HEK293 (cell line): ENCODE data around the gene MCRIP1.

ENCODE experiments used
- ZFP3 ChIP-seq: fragments of 450-650 bp; formaldehyde crosslinking; IDR thresholded peaks from 2 replicates; pipeline ENCODE4 v1.5.1; 2016; ENCODE audit warnings: low read depth, missing biosample characterization, missing genetic modification characterization
- ZFP69B ChIP-seq: fragments of 450-650 bp; formaldehyde crosslinking; IDR thresholded peaks from 2 replicates; pipeline ENCODE4 v1.5.1; 2016; ENCODE audit warnings: missing biosample characterization, missing genetic modification characterization
- ZNF133 ChIP-seq: fragments of 450-650 bp; formaldehyde crosslinking; IDR thresholded peaks from 2 replicates; pipeline ENCODE4 v1.5.1; 2016; ENCODE audit warnings: missing biosample characterization, missing genetic modification characterization
- ZNF23 ChIP-seq: fragments of 450-650 bp; formaldehyde crosslinking; IDR thresholded peaks from 2 replicates; pipeline ENCODE4 v1.5.1; 2016; ENCODE audit warnings: missing biosample characterization, missing genetic modification characterization, borderline replicate concordance
- ZNF274 ChIP-seq, 2 experiments: fragments of 200-500 bp in 1 of 2; fragments of 450-650 bp in 1 of 2; sonication (Bioruptor generic) in 1 of 2; formaldehyde crosslinking in 1 of 2; IDR thresholded peaks; 2 replicates each; pipeline versions ENCODE4 v1.5.1 to v1.6.1; 2014 to 2016; ENCODE audit warnings: borderline replicate concordance in 1 of 2, inconsistent platforms in 1 of 2, low read length in 1 of 2, missing biosample characterization in 1 of 2, missing genetic modification characterization in 1 of 2
- ZNF707 ChIP-seq: fragments of 450-650 bp; formaldehyde crosslinking; IDR thresholded peaks from 2 replicates; pipeline ENCODE4 v1.5.1; 2016; ENCODE audit warnings: missing biosample characterization, missing genetic modification characterization
- TF ChIP-seq, protein P1 (sequence below): fragments of 450-650 bp; formaldehyde crosslinking; IDR thresholded peaks from 2 replicates; pipeline ENCODE4 v1.5.1; 2016; ENCODE audit warnings: missing biosample characterization, missing genetic modification characterization
- TF ChIP-seq, protein P2 (sequence below): fragments of 450-650 bp; formaldehyde crosslinking; IDR thresholded peaks from 2 replicates; pipeline ENCODE4 v1.5.1; 2016; ENCODE audit warnings: missing biosample characterization, missing genetic modification characterization
- TF ChIP-seq, protein P3 (sequence below): fragments of 450-650 bp; formaldehyde crosslinking; optimal IDR thresholded peaks from 2 replicates; pipeline ENCODE3; 2016; ENCODE audit warnings: missing biosample characterization, mild to moderate bottlenecking, missing genetic modification characterization

DNA sequence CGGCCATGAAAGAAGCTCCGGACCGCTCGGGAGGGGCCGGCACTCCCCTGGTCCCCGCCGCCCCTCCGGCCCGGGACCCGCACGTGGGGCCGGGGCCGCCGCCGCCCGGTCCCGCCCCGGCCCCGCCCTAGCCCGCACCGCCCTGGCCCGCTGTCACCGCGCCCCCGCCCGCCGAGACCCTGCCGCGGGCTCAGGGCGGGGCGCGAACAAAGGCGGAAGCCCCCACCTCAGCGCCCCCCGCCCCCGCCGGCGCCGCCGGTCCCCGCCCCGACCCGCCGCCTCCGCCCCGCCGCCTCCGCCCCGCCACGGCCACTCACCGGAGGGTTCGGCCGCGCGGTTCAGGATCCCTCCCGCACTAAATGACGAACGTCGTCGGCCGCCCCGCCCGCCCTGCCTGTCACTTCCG lies 37.9 kb upstream of the MCRIP1 start, which contains the start of gene ARHGDIA:
- TF ChIP-seq, protein P1, sequence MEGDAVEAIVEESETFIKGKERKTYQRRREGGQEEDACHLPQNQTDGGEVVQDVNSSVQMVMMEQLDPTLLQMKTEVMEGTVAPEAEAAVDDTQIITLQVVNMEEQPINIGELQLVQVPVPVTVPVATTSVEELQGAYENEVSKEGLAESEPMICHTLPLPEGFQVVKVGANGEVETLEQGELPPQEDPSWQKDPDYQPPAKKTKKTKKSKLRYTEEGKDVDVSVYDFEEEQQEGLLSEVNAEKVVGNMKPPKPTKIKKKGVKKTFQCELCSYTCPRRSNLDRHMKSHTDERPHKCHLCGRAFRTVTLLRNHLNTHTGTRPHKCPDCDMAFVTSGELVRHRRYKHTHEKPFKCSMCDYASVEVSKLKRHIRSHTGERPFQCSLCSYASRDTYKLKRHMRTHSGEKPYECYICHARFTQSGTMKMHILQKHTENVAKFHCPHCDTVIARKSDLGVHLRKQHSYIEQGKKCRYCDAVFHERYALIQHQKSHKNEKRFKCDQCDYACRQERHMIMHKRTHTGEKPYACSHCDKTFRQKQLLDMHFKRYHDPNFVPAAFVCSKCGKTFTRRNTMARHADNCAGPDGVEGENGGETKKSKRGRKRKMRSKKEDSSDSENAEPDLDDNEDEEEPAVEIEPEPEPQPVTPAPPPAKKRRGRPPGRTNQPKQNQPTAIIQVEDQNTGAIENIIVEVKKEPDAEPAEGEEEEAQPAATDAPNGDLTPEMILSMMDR (tag by site-specific recombination), result no peak
- TF ChIP-seq ZNF133 (tag by site-specific recombination) (no peak), ZFP69B (tag by site-specific recombination) (no peak), ZNF274 (IDR thresholded peaks at IDR 0.05; ENCODE audit: low read length) (no peak), ZNF274 (tag by site-specific recombination; IDR thresholded peaks at IDR 0.05; ENCODE audit: borderline replicate concordance) (no peak), ZNF23 (tag by site-specific recombination) (no peak), ZNF707 (tag by site-specific recombination) (no peak), ZFP3 (no peak)
- TF ChIP-seq, protein P2, sequence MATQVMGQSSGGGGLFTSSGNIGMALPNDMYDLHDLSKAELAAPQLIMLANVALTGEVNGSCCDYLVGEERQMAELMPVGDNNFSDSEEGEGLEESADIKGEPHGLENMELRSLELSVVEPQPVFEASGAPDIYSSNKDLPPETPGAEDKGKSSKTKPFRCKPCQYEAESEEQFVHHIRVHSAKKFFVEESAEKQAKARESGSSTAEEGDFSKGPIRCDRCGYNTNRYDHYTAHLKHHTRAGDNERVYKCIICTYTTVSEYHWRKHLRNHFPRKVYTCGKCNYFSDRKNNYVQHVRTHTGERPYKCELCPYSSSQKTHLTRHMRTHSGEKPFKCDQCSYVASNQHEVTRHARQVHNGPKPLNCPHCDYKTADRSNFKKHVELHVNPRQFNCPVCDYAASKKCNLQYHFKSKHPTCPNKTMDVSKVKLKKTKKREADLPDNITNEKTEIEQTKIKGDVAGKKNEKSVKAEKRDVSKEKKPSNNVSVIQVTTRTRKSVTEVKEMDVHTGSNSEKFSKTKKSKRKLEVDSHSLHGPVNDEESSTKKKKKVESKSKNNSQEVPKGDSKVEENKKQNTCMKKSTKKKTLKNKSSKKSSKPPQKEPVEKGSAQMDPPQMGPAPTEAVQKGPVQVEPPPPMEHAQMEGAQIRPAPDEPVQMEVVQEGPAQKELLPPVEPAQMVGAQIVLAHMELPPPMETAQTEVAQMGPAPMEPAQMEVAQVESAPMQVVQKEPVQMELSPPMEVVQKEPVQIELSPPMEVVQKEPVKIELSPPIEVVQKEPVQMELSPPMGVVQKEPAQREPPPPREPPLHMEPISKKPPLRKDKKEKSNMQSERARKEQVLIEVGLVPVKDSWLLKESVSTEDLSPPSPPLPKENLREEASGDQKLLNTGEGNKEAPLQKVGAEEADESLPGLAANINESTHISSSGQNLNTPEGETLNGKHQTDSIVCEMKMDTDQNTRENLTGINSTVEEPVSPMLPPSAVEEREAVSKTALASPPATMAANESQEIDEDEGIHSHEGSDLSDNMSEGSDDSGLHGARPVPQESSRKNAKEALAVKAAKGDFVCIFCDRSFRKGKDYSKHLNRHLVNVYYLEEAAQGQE, result no peak
- TF ChIP-seq, protein P3, sequence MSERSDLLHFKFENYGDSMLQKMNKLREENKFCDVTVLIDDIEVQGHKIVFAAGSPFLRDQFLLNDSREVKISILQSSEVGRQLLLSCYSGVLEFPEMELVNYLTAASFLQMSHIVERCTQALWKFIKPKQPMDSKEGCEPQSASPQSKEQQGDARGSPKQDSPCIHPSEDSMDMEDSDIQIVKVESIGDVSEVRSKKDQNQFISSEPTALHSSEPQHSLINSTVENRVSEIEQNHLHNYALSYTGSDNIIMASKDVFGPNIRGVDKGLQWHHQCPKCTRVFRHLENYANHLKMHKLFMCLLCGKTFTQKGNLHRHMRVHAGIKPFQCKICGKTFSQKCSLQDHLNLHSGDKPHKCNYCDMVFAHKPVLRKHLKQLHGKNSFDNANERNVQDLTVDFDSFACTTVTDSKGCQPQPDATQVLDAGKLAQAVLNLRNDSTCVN (tag by site-specific recombination), result no peak
